ENCODE results near the gene SIGLEC10. TPM values are rescaled to one million over a fixed set of nuclear protein-coding genes. Genes with fewer than 3 reads are reported as not detected.

SIGLEC10 gene
- total and polyA plus RNA-seq, 9 donors, result 0.30 to 9.4 (median 2.3) TPM

GRCh38 chr19:51382004-51382403, 35.4 kb downstream of the SIGLEC10 start:
- no peak for DNase-seq
- TF ChIP-seq CTCF (IDR thresholded peaks at IDR 0.05) (no peak), POLR2A (IDR thresholded peaks at IDR 0.05) (no peak), EP300 (IDR thresholded peaks at IDR 0.05) (no peak)
- intact Hi-C loops (cut with DNase I), result no loop called here
- 92 to 94% (median 94%) methylated on average over 4 of the region's 4 CpGs for WGBS, 3 donors
- no peaks in the 10 kb centered on the region for H3K4me1 ChIP-seq (ENCODE audit: insufficient read depth)
- H3K36me3 ChIP-seq, result no peaks in the 10 kb centered on the region
- H3K27ac ChIP-seq, result no peak overlapping the region
- H3K4me3 ChIP-seq, result no peak overlapping the region
- no peaks in the 10 kb centered on the region for H3K27me3 ChIP-seq
- H3K9me3 ChIP-seq, result no peaks in the 10 kb centered on the region

GRCh38 chr19:51380379-51380778, 37.1 kb downstream of the SIGLEC10 start:
- Histone ChIP-seq H3K4me3 (no peak overlapping the region), H3K27ac (no peak overlapping the region), H3K36me3 (no peaks in the 10 kb centered on the region), H3K9me3 (no peaks in the 10 kb centered on the region), H3K27me3 (no peaks in the 10 kb centered on the region), H3K4me1 (ENCODE audit: insufficient read depth) (no peaks in the 10 kb centered on the region)
- no peak for TF ChIP-seq EP300 (IDR thresholded peaks at IDR 0.05)
- TF ChIP-seq CTCF (IDR thresholded peaks at IDR 0.05), result no peak
- no peak for TF ChIP-seq POLR2A (IDR thresholded peaks at IDR 0.05)
- WGBS, 3 donors, result 91 to 93% (median 91%) methylated on average over 9 of the region's 9 CpGs
- intact Hi-C loops (cut with DNase I), result no loop called here
- no peak for DNase-seq

- DNase-seq, result no peak
- no peaks in the 10 kb centered on the region for H3K36me3 ChIP-seq
- WGBS, 3 donors, result 67 to 90% (median 79%) methylated on average over 2 of the region's 2 CpGs
- H3K27me3 ChIP-seq, result no peaks in the 10 kb centered on the region
- no peaks in the 10 kb centered on the region for H3K9me3 ChIP-seq
- no peak for TF ChIP-seq CTCF (IDR thresholded peaks at IDR 0.05)
- no peak for TF ChIP-seq POLR2A (IDR thresholded peaks at IDR 0.05)
- no peak for TF ChIP-seq EP300 (IDR thresholded peaks at IDR 0.05)
- intact Hi-C loops (cut with DNase I), result no loop called here
- no peaks in the 10 kb centered on the region for H3K4me1 ChIP-seq (ENCODE audit: insufficient read depth)
- no peak overlapping the region for H3K4me3 ChIP-seq
- H3K27ac ChIP-seq, result no peak overlapping the region
Observed at GRCh38 chr19:51377422-51377821, 40.0 kb downstream of the SIGLEC10 start.

- Histone ChIP-seq H3K4me3 (no peak overlapping the region), H3K27ac (no peak overlapping the region), H3K36me3 (no peaks in the 10 kb centered on the region), H3K27me3 (no peaks in the 10 kb centered on the region), H3K4me1 (ENCODE audit: insufficient read depth) (no peaks in the 10 kb centered on the region), H3K9me3 (no peaks in the 10 kb centered on the region)
- intact Hi-C loops (cut with DNase I), result no loop called here
- 76 to 83% (median 80%) methylated on average over 11 of the region's 11 CpGs for WGBS, 3 donors
- DNase-seq, result no peak
- TF ChIP-seq EP300 (IDR thresholded peaks at IDR 0.05) (no peak), CTCF (IDR thresholded peaks at IDR 0.05) (no peak), POLR2A (IDR thresholded peaks at IDR 0.05) (no peak)
Observed at GRCh38 chr19:51375504-51376221, 41.8 kb downstream of the SIGLEC10 start.
